ENCODE results near the gene TMEM40.

TMEM40 gene

DNA sequence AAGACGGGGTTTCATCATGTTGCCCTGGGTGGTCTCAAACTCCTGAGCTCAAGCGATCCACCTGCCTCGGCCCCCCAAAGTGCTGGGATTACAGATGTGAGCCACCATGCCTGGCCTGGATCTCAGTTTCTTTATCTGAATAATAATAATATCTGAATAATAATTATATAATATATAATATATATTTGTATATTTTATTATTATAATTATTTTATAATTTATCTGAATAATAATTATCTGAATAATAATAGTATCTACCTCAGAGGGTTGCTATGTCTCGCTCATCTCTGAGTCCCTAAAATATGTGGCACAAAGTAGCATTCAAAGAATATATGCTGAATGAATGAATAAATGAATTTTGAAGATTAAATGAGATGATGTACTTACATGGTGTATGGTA, 44.8 kb downstream of the TMEM40 start:
- no peak for TF ChIP-seq EZH2phosphoT487 (IDR thresholded peaks at IDR 0.05; ENCODE audit: borderline replicate concordance, low read length)
- TF ChIP-seq, protein P1, sequence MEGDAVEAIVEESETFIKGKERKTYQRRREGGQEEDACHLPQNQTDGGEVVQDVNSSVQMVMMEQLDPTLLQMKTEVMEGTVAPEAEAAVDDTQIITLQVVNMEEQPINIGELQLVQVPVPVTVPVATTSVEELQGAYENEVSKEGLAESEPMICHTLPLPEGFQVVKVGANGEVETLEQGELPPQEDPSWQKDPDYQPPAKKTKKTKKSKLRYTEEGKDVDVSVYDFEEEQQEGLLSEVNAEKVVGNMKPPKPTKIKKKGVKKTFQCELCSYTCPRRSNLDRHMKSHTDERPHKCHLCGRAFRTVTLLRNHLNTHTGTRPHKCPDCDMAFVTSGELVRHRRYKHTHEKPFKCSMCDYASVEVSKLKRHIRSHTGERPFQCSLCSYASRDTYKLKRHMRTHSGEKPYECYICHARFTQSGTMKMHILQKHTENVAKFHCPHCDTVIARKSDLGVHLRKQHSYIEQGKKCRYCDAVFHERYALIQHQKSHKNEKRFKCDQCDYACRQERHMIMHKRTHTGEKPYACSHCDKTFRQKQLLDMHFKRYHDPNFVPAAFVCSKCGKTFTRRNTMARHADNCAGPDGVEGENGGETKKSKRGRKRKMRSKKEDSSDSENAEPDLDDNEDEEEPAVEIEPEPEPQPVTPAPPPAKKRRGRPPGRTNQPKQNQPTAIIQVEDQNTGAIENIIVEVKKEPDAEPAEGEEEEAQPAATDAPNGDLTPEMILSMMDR (IDR thresholded peaks at IDR 0.05; ENCODE audit: low read depth, low read length, poor library complexity, severe bottlenecking): no peak
- Histone ChIP-seq H3K4me2 (ENCODE audit: low read length) (no peak overlapping the region), H4K20me1 (ENCODE audit: control insufficient read depth, insufficient read depth, low read depth, low read length) (no peaks in the 10 kb centered on the region)

DNA sequence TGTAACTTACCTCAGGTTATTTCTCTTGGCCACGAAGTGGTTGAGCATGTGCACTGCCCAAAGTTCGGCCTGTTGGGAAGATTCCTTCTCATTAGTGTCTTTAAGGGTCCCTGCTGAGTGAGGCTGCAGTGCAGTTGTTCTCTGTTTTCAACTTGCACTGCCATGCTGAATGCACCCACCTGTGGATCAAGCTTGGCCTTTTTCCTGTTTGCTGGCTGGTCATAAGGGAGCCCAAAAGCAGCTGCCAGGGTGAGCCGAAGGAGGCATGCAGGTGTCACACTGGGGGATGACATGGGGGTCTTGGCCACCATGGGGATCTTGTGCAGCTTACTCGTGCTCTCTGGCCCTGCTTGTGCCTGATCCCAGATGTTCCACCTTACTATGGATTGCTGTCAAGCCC, 49.0 kb downstream of the TMEM40 start:
- Histone ChIP-seq H3K4me1 (ENCODE audit: control insufficient read depth, low read length) (peaks cover 3% of the 10 kb centered on the region; the same call in 1 of the 2 replicates), H3K27ac (ENCODE audit: low read depth, low read length) (no peak overlapping the region), H3K4me2 (ENCODE audit: low read length) (no peak overlapping the region), H3K27me3 (ENCODE audit: control insufficient read depth, low read length) (peaks cover 19% of the 10 kb centered on the region), H3K36me3 (ENCODE audit: control insufficient read depth, low read length) (no peaks in the 10 kb centered on the region), H4K20me1 (ENCODE audit: control insufficient read depth, insufficient read depth, low read depth, low read length) (no peaks in the 10 kb centered on the region), H3K4me3 (ENCODE audit: low read length) (no peak overlapping the region), H3K9me3 (ENCODE audit: control insufficient read depth, insufficient read depth, low read length) (no peaks in the 10 kb centered on the region), H3K79me2 (ENCODE audit: control insufficient read depth, low read length) (no peaks in the 10 kb centered on the region), H3F3A (ENCODE audit: control insufficient read depth, insufficient read depth) (no peaks in the 10 kb centered on the region), H3K9me2 (replicated peaks; ENCODE audit: control insufficient read depth, low read length) (no peaks in the 10 kb centered on the region)
- TF ChIP-seq, protein P1 (IDR thresholded peaks at IDR 0.05; ENCODE audit: low read depth, low read length, poor library complexity, severe bottlenecking): no peak
- TF ChIP-seq EZH2phosphoT487 (IDR thresholded peaks at IDR 0.05; ENCODE audit: borderline replicate concordance, low read length): no peak

More for the DNA sequence above, 44.8 kb downstream of the TMEM40 start:
- no peak overlapping the region for H3K4me3 ChIP-seq (ENCODE audit: low read length)
- no peaks in the 10 kb centered on the region for H3K36me3 ChIP-seq (ENCODE audit: control insufficient read depth, low read length)
- no peaks in the 10 kb centered on the region for H3K9me3 ChIP-seq (ENCODE audit: control insufficient read depth, insufficient read depth, low read length)
- no peaks in the 10 kb centered on the region for H3F3A ChIP-seq (ENCODE audit: control insufficient read depth, insufficient read depth)
- H3K27ac ChIP-seq (ENCODE audit: low read depth, low read length): no peak overlapping the region
- H3K79me2 ChIP-seq (ENCODE audit: control insufficient read depth, low read length): no peaks in the 10 kb centered on the region
- peaks cover 12% of the 10 kb centered on the region for H3K4me1 ChIP-seq (ENCODE audit: control insufficient read depth, low read length)
- 0 out of 2 replicates have a peak, but pooled peaks cover 2% of the 10 kb centered on the region for H3K27me3 ChIP-seq (ENCODE audit: control insufficient read depth, low read length)
- no peaks in the 10 kb centered on the region for H3K9me2 ChIP-seq (replicated peaks; ENCODE audit: control insufficient read depth, low read length)

DNA sequence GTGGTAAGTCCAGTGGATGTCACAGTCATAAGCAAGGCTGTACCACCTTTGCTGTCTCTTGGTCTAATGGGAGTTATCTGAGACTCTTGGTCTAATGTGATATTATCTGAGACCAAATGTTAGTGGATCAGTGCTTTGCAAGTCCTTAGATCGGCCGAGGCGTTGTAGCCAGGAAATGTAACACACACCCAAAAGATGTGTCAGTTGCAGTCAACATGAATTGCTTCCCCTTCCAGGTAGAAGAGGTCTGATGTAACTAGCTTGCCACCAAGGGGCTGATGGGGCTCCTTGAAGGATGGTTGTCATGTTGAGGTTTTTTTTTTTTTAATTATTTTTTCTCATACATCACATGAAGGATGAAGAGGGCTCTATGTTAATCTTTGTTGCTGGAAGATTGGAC, 49.7 kb downstream of the TMEM40 start:
- H3K79me2 ChIP-seq (ENCODE audit: control insufficient read depth, low read length): no peaks in the 10 kb centered on the region
- TF ChIP-seq EZH2phosphoT487 (IDR thresholded peaks at IDR 0.05; ENCODE audit: borderline replicate concordance, low read length): no peak
- H3K4me1 ChIP-seq (ENCODE audit: control insufficient read depth, low read length): peaks cover 3% of the 10 kb centered on the region; the same call in 1 of the 2 replicates
- H3K4me3 ChIP-seq (ENCODE audit: low read length): no peak overlapping the region
- H3F3A ChIP-seq (ENCODE audit: control insufficient read depth, insufficient read depth): no peaks in the 10 kb centered on the region
- H4K20me1 ChIP-seq (ENCODE audit: control insufficient read depth, insufficient read depth, low read depth, low read length): no peaks in the 10 kb centered on the region
- no peak overlapping the region for H3K4me2 ChIP-seq (ENCODE audit: low read length)
- H3K9me3 ChIP-seq (ENCODE audit: control insufficient read depth, insufficient read depth, low read length): no peaks in the 10 kb centered on the region
- H3K36me3 ChIP-seq (ENCODE audit: control insufficient read depth, low read length): no peaks in the 10 kb centered on the region
- no peaks in the 10 kb centered on the region for H3K9me2 ChIP-seq (replicated peaks; ENCODE audit: control insufficient read depth, low read length)
- H3K27ac ChIP-seq (ENCODE audit: low read depth, low read length): no peak overlapping the region
- peaks cover 19% of the 10 kb centered on the region for H3K27me3 ChIP-seq (ENCODE audit: control insufficient read depth, low read length)

DNA sequence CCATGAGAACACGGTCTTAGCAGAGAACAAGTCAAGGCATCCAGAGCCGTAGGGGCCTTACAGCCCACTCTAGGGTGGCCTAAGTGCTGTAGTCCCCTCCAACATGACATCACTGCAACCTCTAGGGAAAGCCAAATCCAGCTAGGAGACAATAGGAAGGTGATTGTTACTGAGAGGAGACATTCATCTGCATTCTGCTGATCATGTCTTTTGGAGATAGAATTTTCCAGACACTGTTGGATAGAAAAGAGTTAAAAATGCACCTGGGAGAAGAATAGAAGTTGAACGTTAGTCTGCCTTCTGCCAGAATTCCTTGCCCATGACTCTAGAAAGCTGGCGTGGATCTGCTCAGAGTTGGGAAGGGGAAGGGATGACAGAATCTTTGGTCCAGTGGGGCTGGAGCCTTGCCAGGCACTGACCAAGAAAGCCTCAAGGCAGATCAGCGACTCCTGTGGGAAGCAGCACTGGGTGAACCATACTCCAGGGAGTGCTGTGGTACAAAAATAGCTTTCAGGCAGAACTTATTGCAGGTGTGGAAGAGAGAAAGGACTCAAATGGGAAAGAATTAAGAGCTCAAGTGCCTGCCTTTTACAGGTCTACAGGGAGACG, 50.4 kb downstream of the TMEM40 start:
- H3K27me3 ChIP-seq (ENCODE audit: control insufficient read depth, low read length): peaks cover 19% of the 10 kb centered on the region

More for the DNA sequence above, 50.4 kb downstream of the TMEM40 start:
- H3K4me3 ChIP-seq (ENCODE audit: low read length): no peak overlapping the region
- TF ChIP-seq EZH2phosphoT487 (IDR thresholded peaks at IDR 0.05; ENCODE audit: borderline replicate concordance, low read length): no peak
- TF ChIP-seq, protein P1 (IDR thresholded peaks at IDR 0.05; ENCODE audit: low read depth, low read length, poor library complexity, severe bottlenecking): no peak
- H3K9me2 ChIP-seq (replicated peaks; ENCODE audit: control insufficient read depth, low read length): no peaks in the 10 kb centered on the region
- H3K36me3 ChIP-seq (ENCODE audit: control insufficient read depth, low read length): no peaks in the 10 kb centered on the region
- no peaks in the 10 kb centered on the region for H3K9me3 ChIP-seq (ENCODE audit: control insufficient read depth, insufficient read depth, low read length)
- H3K79me2 ChIP-seq (ENCODE audit: control insufficient read depth, low read length): no peaks in the 10 kb centered on the region
- H3K4me2 ChIP-seq (ENCODE audit: low read length): no peak overlapping the region
- no peaks in the 10 kb centered on the region for H3F3A ChIP-seq (ENCODE audit: control insufficient read depth, insufficient read depth)
- no peak overlapping the region for H3K27ac ChIP-seq (ENCODE audit: low read depth, low read length)
- no peaks in the 10 kb centered on the region for H4K20me1 ChIP-seq (ENCODE audit: control insufficient read depth, insufficient read depth, low read depth, low read length)
- peaks cover 3% of the 10 kb centered on the region; the same call in 1 of the 2 replicates for H3K4me1 ChIP-seq (ENCODE audit: control insufficient read depth, low read length)

All from DOHH2 (cell line).